Liver (tissue), 9 donors: ENCODE results near the gene DCDC2C. TPM values are rescaled to one million over a fixed set of nuclear protein-coding genes. Genes with fewer than 3 reads are reported as not detected.

Experiments
- DNase-seq: peaks from one replicate; pipeline ENCODE4 v3.0.0-alpha.2; 2017; ENCODE audit warnings: low spot score
- H3K27ac ChIP-seq, 2 donors: one replicate each; pipeline ENCODE4 v1.7.0; 2013; ENCODE audit warnings: inconsistent platforms in 2 of 2, low read length in 2 of 2, control low read depth in 1 of 2, low read depth in 1 of 2, mild to moderate bottlenecking in 1 of 2
- H3K27me3 ChIP-seq, 4 donors: one replicate each; pipeline versions ENCODE4 v1.6.1 to v1.7.0; 2013; ENCODE audit warnings: low read length in 3 of 4, inconsistent platforms in 1 of 4, mild to moderate bottlenecking in 1 of 4, moderate library complexity in 1 of 4; ENCODE audit not compliant: control insufficient read depth in 4 of 4, insufficient read depth in 4 of 4
- H3K36me3 ChIP-seq, 4 donors: one replicate each; pipeline versions ENCODE4 v1.6.1 to v1.7.0; 2013; ENCODE audit warnings: low read length in 3 of 4, mild to moderate bottlenecking in 3 of 4, low read depth in 1 of 4, moderate library complexity in 1 of 4; ENCODE audit not compliant: control insufficient read depth in 4 of 4, insufficient read depth in 3 of 4
- H3K4me1 ChIP-seq, 4 donors: one replicate each; pipeline versions ENCODE4 v1.6.1 to v1.7.0; 2013; ENCODE audit warnings: low read length in 3 of 4, mild to moderate bottlenecking in 3 of 4, moderate library complexity in 1 of 4; ENCODE audit not compliant: control insufficient read depth in 4 of 4, insufficient read depth in 4 of 4
- H3K4me3 ChIP-seq, 3 donors: one replicate each; pipeline versions ENCODE4 v1.6.1 to v1.7.0; 2013; ENCODE audit warnings: low read length in 3 of 3, control low read depth in 1 of 3, low read depth in 1 of 3, mild to moderate bottlenecking in 1 of 3
- H3K9ac ChIP-seq, 2 donors: one replicate each; pipeline ENCODE4 v1.7.0; 2013; ENCODE audit warnings: low read length in 2 of 2, mild to moderate bottlenecking in 2 of 2, moderate library complexity in 2 of 2, control low read depth in 1 of 2, low read depth in 1 of 2
- H3K9me3 ChIP-seq, 4 donors: one replicate each; pipeline versions ENCODE4 v1.6.1 to v1.7.0; 2013; ENCODE audit warnings: low read length in 3 of 4; ENCODE audit not compliant: control insufficient read depth in 4 of 4
- CTCF ChIP-seq: fragments of 150-350 bp; IDR thresholded peaks from 2 replicates; pipeline ENCODE4 v1.5.1; 2017; ENCODE audit warnings: improper control_type of control experiment, low read depth, low read length; ENCODE audit not compliant: missing input control
- EGR1 ChIP-seq, 2 donors: IDR thresholded peaks; 2 replicates each; pipeline ENCODE4 v1.6.1; 2016 to 2018; ENCODE audit warnings: antibody characterized with exemption in 2 of 2, low read depth in 2 of 2
- FOXA1 ChIP-seq: IDR thresholded peaks from 2 replicates; pipeline ENCODE4 v1.6.1; 2016; ENCODE audit warnings: antibody characterized with exemption
- FOXA2 ChIP-seq: IDR thresholded peaks from 2 replicates; pipeline ENCODE4 v1.6.1; 2016; ENCODE audit warnings: antibody characterized with exemption
- GABPA ChIP-seq, 2 donors: IDR thresholded peaks in 1 of 2; conservative IDR thresholded peaks in 1 of 2; 2 replicates each; pipeline ENCODE4 v1.6.1; 2016; ENCODE audit warnings: antibody characterized with exemption in 2 of 2, mild to moderate bottlenecking in 1 of 2, moderate library complexity in 1 of 2
- HNF4A ChIP-seq, 2 donors: conservative IDR thresholded peaks; 2 replicates each; pipeline ENCODE4 v1.6.1; 2016; ENCODE audit warnings: antibody characterized with exemption in 2 of 2, mild to moderate bottlenecking in 2 of 2
- HNF4G ChIP-seq: IDR thresholded peaks from 2 replicates; pipeline ENCODE4 v1.6.1; 2016; ENCODE audit warnings: antibody characterized with exemption
- JUND ChIP-seq, 2 donors: IDR thresholded peaks; 2 replicates each; pipeline ENCODE4 v1.6.1; 2016; ENCODE audit warnings: antibody characterized with exemption in 2 of 2
- MAX ChIP-seq: IDR thresholded peaks from 2 replicates; pipeline ENCODE4 v1.6.1; 2016; ENCODE audit warnings: antibody characterized with exemption
- NR2F2 ChIP-seq: IDR thresholded peaks from 2 replicates; pipeline ENCODE4 v1.6.1; 2016; ENCODE audit warnings: antibody characterized with exemption
- RAD21 ChIP-seq, 2 donors: IDR thresholded peaks; 2 replicates each; pipeline ENCODE4 v1.6.1; 2016; ENCODE audit warnings: antibody characterized with exemption in 2 of 2, mild to moderate bottlenecking in 2 of 2
- REST ChIP-seq: IDR thresholded peaks from 2 replicates; pipeline ENCODE4 v1.6.1; 2016; ENCODE audit warnings: antibody characterized with exemption, mild to moderate bottlenecking
- RXRA ChIP-seq, 2 donors: IDR thresholded peaks; 2 replicates each; pipeline ENCODE4 v1.6.1; 2017 to 2018; ENCODE audit warnings: antibody characterized with exemption in 2 of 2, mild to moderate bottlenecking in 1 of 2
- SP1 ChIP-seq: IDR thresholded peaks from 2 replicates; pipeline ENCODE4 v1.6.1; 2018; ENCODE audit warnings: antibody characterized with exemption, mild to moderate bottlenecking
- TAF1 ChIP-seq: conservative IDR thresholded peaks from 2 replicates; pipeline ENCODE4 v1.6.1; 2016; ENCODE audit warnings: antibody characterized with exemption, mild to moderate bottlenecking
- YY1 ChIP-seq: IDR thresholded peaks from 2 replicates; pipeline ENCODE4 v1.6.1; 2016; ENCODE audit warnings: antibody characterized with exemption, mild to moderate bottlenecking
- WGBS: extraction: QIAGEN DNeasy Blood & Tissue Kit; methylation state at CpG from one replicate; pipeline ENCODE4 v1.1.7; 2013; 5-methylcytosine and 5-hydroxymethylcytosine counted together
- polyA plus RNA-seq, 2 donors: library from polyadenylated mRNA; stranded (reverse) in 1 of 2; unstranded in 1 of 2; fragments of 200-250 nt in 1 of 2; fragments of >200 nt in 1 of 2; fragmentation: Nextera tagmentation in 1 of 2; extraction: Ambion mirVana in 1 of 2; gene quantifications; one replicate each; pipeline versions ENCODE4 v1.2.1 to v1.2.3, GENCODE V29; 2013 to 2015
- total RNA-seq, 2 donors: library from RNA; depleted of rRNA; stranded (reverse); fragments of >200 nt; gene quantifications; one replicate each; pipeline ENCODE4 v1.2.3, GENCODE V29; 2014
- TF ChIP-seq, protein P1 (sequence below): IDR thresholded peaks from 2 replicates; pipeline ENCODE4 v1.6.1; 2016; ENCODE audit warnings: antibody characterized with exemption
- TF ChIP-seq, protein P2 (sequence below): IDR thresholded peaks from 2 replicates; pipeline ENCODE4 v1.6.1; 2016; ENCODE audit warnings: antibody characterized with exemption
- donor health status: healthy.
- donor health status: healthy.
- donor health status: healthy.
- donor health status: healthy.
- donor health status: healthy.

The DCDC2C gene
- total and polyA plus RNA-seq, 4 donors, result not detected

GRCh38 chr2:3666613-3666975 is 36.8 kb upstream of the DCDC2C start:
- H3K27ac ChIP-seq, result no peak overlapping the region
- WGBS, result 91% methylated on average over 18 of the region's 18 CpGs
- DNase-seq, result no peak
- H3K9me3 ChIP-seq, result no peaks in the 10 kb centered on the region
- no peak overlapping the region for H3K9ac ChIP-seq
- H3K27me3 ChIP-seq, result no peaks in the 10 kb centered on the region
- H3K4me1 ChIP-seq, result no peaks in the 10 kb centered on the region
- no peaks in the 10 kb centered on the region for H3K36me3 ChIP-seq
- H3K4me3 ChIP-seq, result no peak overlapping the region
- TF ChIP-seq YY1 (no peak), REST (no peak), RXRA (IDR thresholded peaks at IDR 0.05) (no peak), GABPA (IDR thresholded peaks at IDR 0.05 in 1 of 2, conservative IDR thresholded peaks at IDR 0.05 in 1 of 2) (no peak), NR2F2 (no peak), RAD21 (IDR thresholded peaks at IDR 0.05) (no peak), CTCF (no peak), EGR1 (IDR thresholded peaks at IDR 0.05; ENCODE audit: low read depth in 2 of 2) (no peak), SP1 (no peak), HNF4A (conservative IDR thresholded peaks at IDR 0.05) (no peak), MAX (no peak), FOXA2 (no peak), TAF1 (no peak), HNF4G (no peak), JUND (IDR thresholded peaks at IDR 0.05) (no peak), FOXA1 (no peak)
- TF ChIP-seq, protein P1, sequence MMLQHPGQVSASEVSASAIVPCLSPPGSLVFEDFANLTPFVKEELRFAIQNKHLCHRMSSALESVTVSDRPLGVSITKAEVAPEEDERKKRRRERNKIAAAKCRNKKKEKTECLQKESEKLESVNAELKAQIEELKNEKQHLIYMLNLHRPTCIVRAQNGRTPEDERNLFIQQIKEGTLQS, result no peak
- TF ChIP-seq, protein P2, sequence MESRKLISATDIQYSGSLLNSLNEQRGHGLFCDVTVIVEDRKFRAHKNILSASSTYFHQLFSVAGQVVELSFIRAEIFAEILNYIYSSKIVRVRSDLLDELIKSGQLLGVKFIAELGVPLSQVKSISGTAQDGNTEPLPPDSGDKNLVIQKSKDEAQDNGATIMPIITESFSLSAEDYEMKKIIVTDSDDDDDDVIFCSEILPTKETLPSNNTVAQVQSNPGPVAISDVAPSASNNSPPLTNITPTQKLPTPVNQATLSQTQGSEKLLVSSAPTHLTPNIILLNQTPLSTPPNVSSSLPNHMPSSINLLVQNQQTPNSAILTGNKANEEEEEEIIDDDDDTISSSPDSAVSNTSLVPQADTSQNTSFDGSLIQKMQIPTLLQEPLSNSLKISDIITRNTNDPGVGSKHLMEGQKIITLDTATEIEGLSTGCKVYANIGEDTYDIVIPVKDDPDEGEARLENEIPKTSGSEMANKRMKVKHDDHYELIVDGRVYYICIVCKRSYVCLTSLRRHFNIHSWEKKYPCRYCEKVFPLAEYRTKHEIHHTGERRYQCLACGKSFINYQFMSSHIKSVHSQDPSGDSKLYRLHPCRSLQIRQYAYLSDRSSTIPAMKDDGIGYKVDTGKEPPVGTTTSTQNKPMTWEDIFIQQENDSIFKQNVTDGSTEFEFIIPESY, result no peak
